IPS DF 6.9 (cell line): Measurements from ENCODE around the gene CARMIL1.

Experiments used
- DNase-seq: peaks from one replicate; pipeline ENCODE4 v3.0.0-alpha.2; 2013; ENCODE audit warnings: low read depth, low spot score
- H3K27ac ChIP-seq: one replicate; pipeline ENCODE4 v1.5.1; 2013; ENCODE audit warnings: low read length, control low read depth
- H3K27me3 ChIP-seq: 2 replicates; pipeline ENCODE4 v1.6.1; 2013; ENCODE audit warnings: mild to moderate bottlenecking, low read length; ENCODE audit not compliant: control insufficient read depth, insufficient read depth
- H3K36me3 ChIP-seq: 2 replicates; pipeline ENCODE4 v1.6.1; 2013; ENCODE audit warnings: low read length; ENCODE audit not compliant: control insufficient read depth, insufficient read depth
- H3K4me1 ChIP-seq: 2 replicates; pipeline ENCODE4 v1.6.1; 2013; ENCODE audit warnings: low read length; ENCODE audit not compliant: control insufficient read depth, insufficient read depth
- H3K4me3 ChIP-seq: 2 replicates; pipeline ENCODE4 v1.5.1; 2013; ENCODE audit warnings: mild to moderate bottlenecking, low read length
- H3K9me3 ChIP-seq: 2 replicates; pipeline ENCODE4 v1.6.1; 2013; ENCODE audit warnings: low read length, inconsistent platforms; ENCODE audit not compliant: control insufficient read depth, insufficient read depth
- WGBS: extraction: QIAGEN DNeasy Blood & Tissue Kit; methylation state at CpG from one replicate; pipeline ENCODE4 v1.1.7; 2013; ENCODE audit warnings: mixed read lengths, missing lambda C conversion rate; ENCODE audit not compliant: insufficient read length, insufficient coverage; 5-methylcytosine and 5-hydroxymethylcytosine counted together

Gene CARMIL1

DNA sequence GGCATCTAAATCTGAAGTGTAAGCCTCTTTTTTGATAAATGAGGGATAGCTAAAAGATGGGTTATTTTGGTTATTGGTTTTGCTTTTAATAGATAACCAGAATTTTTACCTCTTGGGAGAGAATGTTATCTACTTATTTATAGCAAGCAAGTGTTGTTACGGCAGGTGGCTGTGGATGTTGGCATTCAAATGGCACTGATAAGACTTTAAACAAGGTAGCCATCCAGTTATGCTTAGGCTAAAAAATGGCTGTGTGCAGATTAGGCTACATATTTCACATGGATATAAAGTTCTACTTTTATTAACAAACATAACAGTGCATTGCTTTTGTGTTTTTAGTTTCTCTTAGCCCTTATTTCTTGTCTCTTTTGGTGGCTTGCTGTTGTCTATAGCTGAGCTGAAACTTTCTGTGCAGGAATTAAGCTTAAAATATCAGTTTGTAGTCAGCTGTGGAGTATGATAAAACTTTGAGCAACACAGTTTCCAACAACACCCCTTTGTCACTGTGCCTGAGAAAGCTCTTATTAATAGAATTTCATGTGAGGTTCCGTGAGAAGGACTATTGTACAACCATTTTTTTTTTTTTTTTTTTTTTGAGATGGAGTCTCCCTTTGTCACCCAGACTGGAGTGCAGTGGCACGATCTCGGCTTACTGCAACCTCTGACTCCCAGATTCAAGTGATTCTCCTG is 28.8 kb downstream of the CARMIL1 start:
- no peaks in the 10 kb centered on the region for H3K36me3 ChIP-seq
- no peak for DNase-seq
- H3K4me1 ChIP-seq, result no peaks in the 10 kb centered on the region
- H3K27me3 ChIP-seq, result no peaks in the 10 kb centered on the region
- no peak overlapping the region for H3K4me3 ChIP-seq
- H3K27ac ChIP-seq, result no peak overlapping the region
- no peaks in the 10 kb centered on the region for H3K9me3 ChIP-seq
- no CpG with 5 or more reads among the region's 4 CpGs for WGBS

- WGBS, result no CpG with 5 or more reads among the region's 8 CpGs
- Histone ChIP-seq H3K27ac (no peak overlapping the region), H3K27me3 (no peaks in the 10 kb centered on the region), H3K36me3 (no peaks in the 10 kb centered on the region), H3K4me3 (no peak overlapping the region), H3K9me3 (no peaks in the 10 kb centered on the region), H3K4me1 (no peaks in the 10 kb centered on the region)
- no peak for DNase-seq
These were observed 30.7 kb downstream of the CARMIL1 start for GRCh38 chr6:25309886-25310285.

GRCh38 chr6:25311331-25311840 is 32.2 kb downstream of the CARMIL1 start:
- H3K9me3 ChIP-seq, result no peaks in the 10 kb centered on the region
- no peak for DNase-seq
- no peak overlapping the region for H3K4me3 ChIP-seq
- no CpG with 5 or more reads among the region's 1 CpG for WGBS
- H3K27me3 ChIP-seq, result no peaks in the 10 kb centered on the region
- peaks cover 2% of the 10 kb centered on the region; the same call in 1 of the 2 replicates for H3K4me1 ChIP-seq
- no peaks in the 10 kb centered on the region for H3K36me3 ChIP-seq
- H3K27ac ChIP-seq, result no peak overlapping the region

GRCh38 chr6:25312034-25312620 is 33.0 kb downstream of the CARMIL1 start:
- Histone ChIP-seq H3K27ac (no peak overlapping the region), H3K4me3 (no peak overlapping the region), H3K36me3 (no peaks in the 10 kb centered on the region), H3K4me1 (peaks cover 2% of the 10 kb centered on the region; the same call in 1 of the 2 replicates), H3K27me3 (no peaks in the 10 kb centered on the region), H3K9me3 (no peaks in the 10 kb centered on the region)
- WGBS, result no CpG with 5 or more reads among the region's 2 CpGs
- DNase-seq, result no peak

DNA sequence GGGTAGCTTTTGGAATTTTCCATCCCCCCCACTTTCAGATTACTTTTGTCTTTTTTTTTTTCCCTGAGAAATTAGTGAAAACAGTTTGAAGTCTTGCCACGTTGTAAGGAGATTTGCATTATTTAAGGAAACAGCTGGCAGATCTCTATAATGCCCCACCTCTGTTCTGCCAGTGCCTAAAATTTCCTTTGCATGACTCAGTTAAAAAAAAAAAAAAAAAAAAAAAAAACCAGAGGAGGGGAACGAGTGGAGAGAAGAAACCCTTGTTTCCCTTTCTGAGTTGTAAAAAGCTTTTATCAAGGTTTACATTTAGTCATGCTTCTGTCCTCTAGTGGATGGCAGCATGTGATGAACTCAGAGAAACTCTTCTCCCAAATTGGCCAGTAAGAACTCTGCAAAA is 33.5 kb downstream of the CARMIL1 start:
- Histone ChIP-seq H3K27me3 (no peaks in the 10 kb centered on the region), H3K27ac (no peak overlapping the region), H3K4me1 (peaks cover 2% of the 10 kb centered on the region; the same call in 1 of the 2 replicates), H3K4me3 (no peak overlapping the region), H3K36me3 (no peaks in the 10 kb centered on the region), H3K9me3 (no peaks in the 10 kb centered on the region)
- no CpG with 5 or more reads among the region's 2 CpGs for WGBS
- DNase-seq, result no peak

DNA sequence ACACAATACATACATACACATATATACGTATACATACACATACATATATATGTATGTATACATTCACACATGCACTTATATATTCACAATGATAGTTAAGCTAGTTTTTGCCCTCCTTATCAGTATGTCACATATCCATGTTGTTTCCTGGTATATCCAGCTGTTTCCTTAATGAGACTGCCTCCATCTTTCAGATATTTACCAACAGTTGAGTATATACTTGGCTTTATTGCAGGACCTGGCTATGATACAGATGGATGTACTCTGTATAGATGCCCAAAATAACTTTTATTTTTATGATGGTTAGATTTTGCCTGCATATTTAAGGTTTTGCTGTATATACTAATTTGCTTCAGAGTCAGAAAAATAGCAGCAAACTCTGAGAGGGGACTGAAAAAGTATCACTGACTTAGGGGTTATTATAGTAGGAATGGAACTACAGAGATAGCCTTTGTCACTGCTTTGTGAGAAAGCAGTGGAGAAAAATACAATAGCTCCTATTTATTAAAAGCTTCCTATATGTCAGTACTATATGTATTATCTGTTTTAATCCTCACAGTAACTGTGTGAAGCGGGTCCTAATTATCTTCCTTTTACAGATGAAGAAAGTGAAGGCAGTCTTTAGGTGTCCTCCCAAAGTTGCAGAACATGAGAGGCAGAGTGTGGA is 35.5 kb downstream of the CARMIL1 start:
- Histone ChIP-seq H3K36me3 (no peaks in the 10 kb centered on the region), H3K4me1 (peaks cover 5% of the 10 kb centered on the region; the same call in 1 of the 2 replicates), H3K27ac (no peak overlapping the region), H3K9me3 (no peaks in the 10 kb centered on the region), H3K27me3 (no peaks in the 10 kb centered on the region), H3K4me3 (no peak overlapping the region)
- WGBS, result 100% methylated on average over 1 of the region's 2 CpGs
- DNase-seq, result no peak

DNA sequence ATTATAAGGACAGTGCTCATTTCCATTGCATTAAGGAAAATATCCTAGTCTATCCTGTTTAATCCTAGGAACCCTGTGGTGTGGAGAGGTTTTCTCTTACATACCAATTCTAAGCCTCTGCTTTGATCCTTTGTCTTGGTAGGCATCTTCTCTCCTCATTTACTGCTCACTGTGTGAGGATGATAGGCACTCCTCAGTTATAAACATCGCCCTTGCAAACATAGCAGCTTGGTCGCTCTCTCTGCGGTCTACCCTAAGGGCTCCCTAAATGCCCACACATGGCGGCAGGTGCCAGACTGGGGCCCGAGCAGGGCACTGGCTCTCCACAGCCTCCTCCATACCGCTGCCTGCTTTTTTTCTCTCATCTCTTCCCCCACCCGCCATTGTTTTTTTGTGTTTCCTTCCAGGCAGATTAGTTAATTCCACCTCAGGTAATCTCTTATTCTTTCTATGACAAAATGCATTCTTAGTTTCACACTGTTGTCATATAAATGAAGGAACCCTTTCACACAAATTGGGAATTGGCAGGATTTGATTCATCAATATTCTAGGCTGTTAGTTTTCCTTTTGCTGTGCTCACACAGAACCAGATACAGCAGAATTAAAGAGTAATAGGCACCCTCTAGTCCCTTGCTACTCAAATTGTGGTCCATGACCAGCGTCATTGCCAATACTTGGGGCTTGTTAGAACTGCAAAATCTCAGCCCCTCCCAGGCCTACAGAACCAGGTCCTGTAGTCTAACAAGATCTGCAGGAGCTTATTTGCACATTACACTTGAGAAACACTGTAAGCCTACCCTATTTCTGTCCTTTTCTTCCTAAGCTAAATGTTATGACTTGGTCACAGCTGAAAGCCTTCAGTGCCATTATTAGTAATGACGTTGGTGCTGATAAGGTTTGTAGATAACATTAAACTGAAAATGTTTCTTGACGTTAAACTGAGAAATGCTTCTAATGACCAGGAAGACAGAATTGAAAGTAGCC is 36.3 kb downstream of the CARMIL1 start:
- WGBS, result no CpG with 5 or more reads among the region's 10 CpGs
- no peaks in the 10 kb centered on the region for H3K9me3 ChIP-seq
- no peaks in the 10 kb centered on the region for H3K36me3 ChIP-seq
- no peak for DNase-seq
- H3K4me3 ChIP-seq, result no peak overlapping the region
- no peak overlapping the region for H3K27ac ChIP-seq
- H3K27me3 ChIP-seq, result no peaks in the 10 kb centered on the region
- H3K4me1 ChIP-seq, result peaks cover 7% of the 10 kb centered on the region; the same call in 1 of the 2 replicates

- Histone ChIP-seq H3K4me1 (peaks cover 7% of the 10 kb centered on the region; the same call in 1 of the 2 replicates), H3K4me3 (no peak overlapping the region), H3K36me3 (no peaks in the 10 kb centered on the region), H3K27ac (no peak overlapping the region), H3K9me3 (no peaks in the 10 kb centered on the region), H3K27me3 (no peaks in the 10 kb centered on the region)
- DNase-seq, result no peak
- WGBS, result no CpG with 5 or more reads among the region's 4 CpGs
These were observed 37.5 kb downstream of the CARMIL1 start for GRCh38 chr6:25316626-25317025.

DNA sequence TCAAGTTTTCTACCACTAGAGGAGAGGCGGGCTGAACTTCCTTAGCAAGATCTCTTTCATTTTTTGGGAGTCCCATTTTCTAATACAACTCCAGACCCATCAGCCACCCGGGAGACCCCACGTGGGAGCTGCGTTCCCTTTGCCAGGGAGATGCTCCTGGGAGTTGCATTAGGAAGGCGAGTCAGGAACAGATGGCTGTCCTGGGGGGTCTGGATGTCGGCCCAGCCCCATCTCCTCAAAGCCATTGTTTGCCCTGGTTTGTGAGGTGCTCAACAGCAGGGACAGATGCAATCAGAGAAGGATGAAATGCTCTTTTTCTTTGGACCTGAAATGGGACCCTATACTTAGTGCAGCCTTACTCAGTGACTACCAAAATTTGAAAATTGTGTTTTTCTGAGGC is 39.4 kb downstream of the CARMIL1 start:
- Histone ChIP-seq H3K4me3 (no peak overlapping the region), H3K27ac (no peak overlapping the region), H3K27me3 (no peaks in the 10 kb centered on the region), H3K36me3 (no peaks in the 10 kb centered on the region), H3K4me1 (peaks cover 7% of the 10 kb centered on the region; the same call in 1 of the 2 replicates), H3K9me3 (no peaks in the 10 kb centered on the region)
- no CpG with 5 or more reads among the region's 6 CpGs for WGBS
- no peak for DNase-seq

GRCh38 chr6:25320459-25320858 is 41.3 kb downstream of the CARMIL1 start:
- Histone ChIP-seq H3K27ac (no peak overlapping the region), H3K27me3 (no peaks in the 10 kb centered on the region), H3K36me3 (no peaks in the 10 kb centered on the region), H3K4me1 (peaks cover 7% of the 10 kb centered on the region; the same call in 1 of the 2 replicates), H3K4me3 (no peak overlapping the region), H3K9me3 (no peaks in the 10 kb centered on the region)
- peak; percentile 16 for DNase-seq
- WGBS, result no CpG with 5 or more reads among the region's 1 CpG
